K562 (cell line): Measurements from ENCODE around the gene JUP. TPM values are rescaled to one million over a fixed set of nuclear protein-coding genes. Genes with fewer than 3 reads are reported as not detected.

ENCODE experiments used
- ARID1B ChIP-seq: fragments of 450-650 bp; IDR thresholded peaks from 2 replicates; pipeline ENCODE4 v1.6.1; 2016; ENCODE audit warnings: antibody characterized with exemption, mild to moderate bottlenecking, inconsistent platforms
- ARID2 ChIP-seq: fragments of 450-650 bp; IDR thresholded peaks from 2 replicates; pipeline ENCODE4 v1.6.1; 2017; ENCODE audit warnings: antibody characterized with exemption, mild to moderate bottlenecking
- BCLAF1 ChIP-seq, 2 experiments: fragments of 450-650 bp in 1 of 2; IDR thresholded peaks; 2 replicates each; pipeline ENCODE4 v1.6.1; 2011 to 2017; ENCODE audit warnings: low read depth in 2 of 2, antibody characterized with exemption in 1 of 2, borderline replicate concordance in 1 of 2, low read length in 1 of 2, mild to moderate bottlenecking in 1 of 2, mixed read lengths in 1 of 2; ENCODE audit not compliant: control insufficient read depth in 1 of 2
- HLTF ChIP-seq: fragments of 450-650 bp; IDR thresholded peaks from 2 replicates; pipeline ENCODE4 v1.6.1; 2016
- HMBOX1 ChIP-seq: sonication (generic); IDR thresholded peaks from 2 replicates; pipeline ENCODE4 v1.6.1; 2016
- KDM2B ChIP-seq: fragments of 250-450 bp; sonication (Bioruptor Pico); IDR thresholded peaks from 2 replicates; pipeline ENCODE4 v1.8.0; 2021; ENCODE audit warnings: mild to moderate bottlenecking, moderate library complexity
- MCM2 ChIP-seq: fragments of 450-650 bp; IDR thresholded peaks from 2 replicates; pipeline ENCODE4 v1.6.1; 2017; ENCODE audit warnings: low read depth, mild to moderate bottlenecking
- PHF20 ChIP-seq: fragments of 450-650 bp; IDR thresholded peaks from 2 replicates; pipeline ENCODE4 v1.6.1; 2018; ENCODE audit not compliant: partially characterized antibody
- PPARD ChIP-seq: fragments of 250-450 bp; sonication (Bioruptor Pico); IDR thresholded peaks from 2 replicates; pipeline ENCODE4 v1.8.0; 2022; ENCODE audit warnings: inconsistent platforms, mild to moderate bottlenecking, moderate library complexity
- RERE ChIP-seq: sonication (generic); formaldehyde crosslinking; IDR thresholded peaks from 2 replicates; pipeline ENCODE4 v1.8.0; 2023; ENCODE audit warnings: missing genetic modification reagents, mild to moderate bottlenecking, borderline replicate concordance
- SNAPC5 ChIP-seq: fragments of 250-450 bp; sonication (Bioruptor Pico); IDR thresholded peaks from 2 replicates; pipeline ENCODE4 v1.8.0; 2021; ENCODE audit warnings: moderate library complexity, mild to moderate bottlenecking, inconsistent platforms
- SOX6 ChIP-seq: fragments of 450-650 bp; IDR thresholded peaks from 2 replicates; pipeline ENCODE4 v1.6.1; 2014; ENCODE audit warnings: mild to moderate bottlenecking
- TFAP4 ChIP-seq: sonication (generic); formaldehyde crosslinking; IDR thresholded peaks from 2 replicates; pipeline ENCODE4 v1.8.0; 2022; ENCODE audit warnings: missing genetic modification reagents, mild to moderate bottlenecking, moderate library complexity, borderline replicate concordance
- USF1 ChIP-seq: sonication (generic); formaldehyde crosslinking; IDR thresholded peaks from 2 replicates; pipeline ENCODE4 v1.9.0; 2022; ENCODE audit warnings: mild to moderate bottlenecking, missing genetic modification reagents
- polyA plus RNA-seq, 8 experiments: library from polyadenylated mRNA; depleted of rRNA in 4 of 8; stranded (reverse) in 5 of 8; unstranded in 3 of 8; fragments of >200 nt; fragmentation: Nextera tagmentation in 2 of 8; fragmentation: Illumina TruSeq in 1 of 8; extraction: Ambion mirVana in 2 of 8; extraction: Trizol in 1 of 8; gene quantifications; 2 replicates each; pipeline versions ENCODE4 v1.2.1 to v1.2.3, GENCODE V29; 2011 to 2014; ENCODE audit warnings: inconsistent platforms in 1 of 8, missing spikeins in 1 of 8
- total RNA-seq, 7 experiments: library from RNA; depleted of rRNA in 6 of 7; stranded (reverse); fragments of >200 nt in 6 of 7; fragmentation: Illumina TruSeq in 2 of 7; extraction: Trizol in 2 of 7; gene quantifications; 2 replicates each; pipeline versions ENCODE4 v1.2.1 to v1.2.3, GENCODE V29; 2011 to 2021; ENCODE audit warnings: low replicate concordance in 1 of 7

JUP gene
- total and polyA plus RNA-seq, 9 of the 15 experiments (the other 6 are each of a cell fraction or from before 2014, with no cell fraction given), result 6.4 to 177 (median 31.2) TPM

GRCh38 chr17:41792845-41793783, 6.6 kb upstream of the JUP start (continued):
- no peak for TF ChIP-seq BCLAF1 (IDR thresholded peaks at IDR 0.05; ENCODE audit: borderline replicate concordance in 1 of 2, control insufficient read depth in 1 of 2, low read depth in 2 of 2, low read length in 1 of 2)
- TF ChIP-seq PHF20, result no peak
- peak; percentile 80; the same call in 1 of the 2 replicates for TF ChIP-seq TFAP4 (CRISPR knock-in tag)
- no peak for TF ChIP-seq HMBOX1
- no peak for TF ChIP-seq USF1
- no peak for TF ChIP-seq SNAPC5 (CRISPR knock-in tag)
- TF ChIP-seq RERE (CRISPR knock-in tag), result no peak
- no peak for TF ChIP-seq KDM2B (CRISPR knock-in tag)
- TF ChIP-seq ARID2, result no peak
- TF ChIP-seq PPARD (CRISPR knock-in tag), result no peak
- TF ChIP-seq SOX6, result peak; percentile 72
- TF ChIP-seq ARID1B, result peak; percentile 84
- no peak for TF ChIP-seq HLTF
- no peak for TF ChIP-seq MCM2
